KMS-11 (cell line): ENCODE results near the gene LRRK1.
A peak's percentile ranks its signal among the peaks of the same experiment; 100 is the strongest.

Source experiments
- H2AFZ ChIP-seq: fragments of 200-600 bp; sonication (generic); 2 replicates; pipeline ENCODE4 v1.6.1; 2016; ENCODE audit warnings: antibody characterized with exemption, mixed run types, low read depth
- H3K27ac ChIP-seq: fragments of 200-600 bp; sonication (generic); 2 replicates; pipeline ENCODE4 v1.6.1; 2016; ENCODE audit warnings: mild to moderate bottlenecking, mixed run types
- H3K27me3 ChIP-seq: fragments of 200-600 bp; sonication (generic); 2 replicates; pipeline ENCODE4 v1.6.1; 2017; ENCODE audit warnings: mild to moderate bottlenecking, low read depth, mixed run types, moderate library complexity; ENCODE audit not compliant: insufficient read depth
- H3K36me3 ChIP-seq: fragments of 200-600 bp; sonication (generic); 2 replicates; pipeline ENCODE4 v1.6.1; 2017; ENCODE audit warnings: mild to moderate bottlenecking, mixed run types; ENCODE audit not compliant: insufficient read depth
- H3K4me1 ChIP-seq: fragments of 200-600 bp; sonication (generic); 2 replicates; pipeline ENCODE4 v1.6.1; 2016; ENCODE audit warnings: mild to moderate bottlenecking, low read depth, mixed run types; ENCODE audit not compliant: poor library complexity, severe bottlenecking
- H3K4me2 ChIP-seq: fragments of 200-600 bp; sonication (generic); 2 replicates; pipeline ENCODE4 v1.7.0; 2016; ENCODE audit warnings: mild to moderate bottlenecking, mixed run types
- H3K4me3 ChIP-seq: fragments of 200-600 bp; sonication (generic); IDR thresholded peaks from 2 replicates; pipeline ENCODE4 v1.6.1; 2017; ENCODE audit warnings: low read depth, low read length, mixed read lengths; ENCODE audit not compliant: insufficient read depth
- H3K79me2 ChIP-seq: fragments of 200-600 bp; sonication (generic); 2 replicates; pipeline ENCODE4 v1.6.1; 2016; ENCODE audit warnings: low read depth, mixed run types; ENCODE audit not compliant: insufficient read depth
- H3K9ac ChIP-seq: fragments of 200-600 bp; sonication (generic); 2 replicates; pipeline ENCODE4 v1.6.1; 2016; ENCODE audit warnings: mild to moderate bottlenecking, mixed run types
- H4K20me1 ChIP-seq: fragments of 200-600 bp; sonication (generic); 2 replicates; pipeline ENCODE4 v1.6.1; 2016; ENCODE audit warnings: mild to moderate bottlenecking, mixed run types; ENCODE audit not compliant: insufficient read depth
- TF ChIP-seq, protein P1 (sequence below): fragments of 200-600 bp; sonication (generic); conservative IDR thresholded peaks from 2 replicates; pipeline ENCODE4 v1.6.1; 2017; ENCODE audit warnings: low read depth, mild to moderate bottlenecking, antibody characterized with exemption, low read length, moderate library complexity, mixed read lengths

The LRRK1 gene

DNA sequence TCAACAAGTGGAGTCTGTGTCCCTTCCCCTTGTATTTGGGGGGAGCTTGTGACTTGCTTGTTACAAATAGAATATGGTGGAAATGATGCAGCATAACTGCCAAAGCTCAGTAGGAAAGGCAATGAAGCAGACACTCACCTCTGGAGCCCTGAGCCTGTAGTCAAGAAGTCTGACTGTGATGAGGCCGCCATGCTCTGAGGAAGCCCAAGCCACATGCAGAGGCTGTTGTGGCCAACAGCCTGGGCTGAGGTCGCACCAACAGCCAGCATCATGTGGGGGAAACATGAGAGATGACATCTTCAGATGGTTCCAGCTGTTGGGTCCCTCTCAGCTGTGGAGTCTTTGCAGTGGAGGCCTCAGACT is 171.3 kb downstream of the LRRK1 start:
- H3K4me3 ChIP-seq = no peak overlapping the region
- H2AFZ ChIP-seq = peak overlapping the region; percentile 51; the same call in 1 of the 2 replicates
- peak overlapping the region; percentile 86 for H3K27ac ChIP-seq
- H4K20me1 ChIP-seq = no peaks in the 10 kb centered on the region
- H3K9ac ChIP-seq = peak overlapping the region; percentile 41; the same call in 1 of the 2 replicates
- peak overlapping the region; percentile 81; the same call in 1 of the 2 replicates for H3K4me2 ChIP-seq
- TF ChIP-seq, protein P1, sequence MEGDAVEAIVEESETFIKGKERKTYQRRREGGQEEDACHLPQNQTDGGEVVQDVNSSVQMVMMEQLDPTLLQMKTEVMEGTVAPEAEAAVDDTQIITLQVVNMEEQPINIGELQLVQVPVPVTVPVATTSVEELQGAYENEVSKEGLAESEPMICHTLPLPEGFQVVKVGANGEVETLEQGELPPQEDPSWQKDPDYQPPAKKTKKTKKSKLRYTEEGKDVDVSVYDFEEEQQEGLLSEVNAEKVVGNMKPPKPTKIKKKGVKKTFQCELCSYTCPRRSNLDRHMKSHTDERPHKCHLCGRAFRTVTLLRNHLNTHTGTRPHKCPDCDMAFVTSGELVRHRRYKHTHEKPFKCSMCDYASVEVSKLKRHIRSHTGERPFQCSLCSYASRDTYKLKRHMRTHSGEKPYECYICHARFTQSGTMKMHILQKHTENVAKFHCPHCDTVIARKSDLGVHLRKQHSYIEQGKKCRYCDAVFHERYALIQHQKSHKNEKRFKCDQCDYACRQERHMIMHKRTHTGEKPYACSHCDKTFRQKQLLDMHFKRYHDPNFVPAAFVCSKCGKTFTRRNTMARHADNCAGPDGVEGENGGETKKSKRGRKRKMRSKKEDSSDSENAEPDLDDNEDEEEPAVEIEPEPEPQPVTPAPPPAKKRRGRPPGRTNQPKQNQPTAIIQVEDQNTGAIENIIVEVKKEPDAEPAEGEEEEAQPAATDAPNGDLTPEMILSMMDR = no peak
- no peaks in the 10 kb centered on the region for H3K27me3 ChIP-seq
- H3K79me2 ChIP-seq = no peaks in the 10 kb centered on the region
- peaks cover 31% of the 10 kb centered on the region for H3K4me1 ChIP-seq
- H3K36me3 ChIP-seq = no peaks in the 10 kb centered on the region

- no peak overlapping the region for H3K4me2 ChIP-seq
- H3K4me1 ChIP-seq = peaks cover 31% of the 10 kb centered on the region
- no peaks in the 10 kb centered on the region for H3K36me3 ChIP-seq
- H3K27ac ChIP-seq = peak overlapping the region; percentile 86; the same call in 1 of the 2 replicates
- H3K79me2 ChIP-seq = no peaks in the 10 kb centered on the region
- no peaks in the 10 kb centered on the region for H3K27me3 ChIP-seq
- TF ChIP-seq, protein P1 = no peak
- no peak overlapping the region for H3K4me3 ChIP-seq
- no peak overlapping the region for H3K9ac ChIP-seq
- no peaks in the 10 kb centered on the region for H4K20me1 ChIP-seq
- H2AFZ ChIP-seq = no peak overlapping the region
Measured at GRCh38 chr15:101091080-101092017, 172.2 kb downstream of the LRRK1 start.

DNA sequence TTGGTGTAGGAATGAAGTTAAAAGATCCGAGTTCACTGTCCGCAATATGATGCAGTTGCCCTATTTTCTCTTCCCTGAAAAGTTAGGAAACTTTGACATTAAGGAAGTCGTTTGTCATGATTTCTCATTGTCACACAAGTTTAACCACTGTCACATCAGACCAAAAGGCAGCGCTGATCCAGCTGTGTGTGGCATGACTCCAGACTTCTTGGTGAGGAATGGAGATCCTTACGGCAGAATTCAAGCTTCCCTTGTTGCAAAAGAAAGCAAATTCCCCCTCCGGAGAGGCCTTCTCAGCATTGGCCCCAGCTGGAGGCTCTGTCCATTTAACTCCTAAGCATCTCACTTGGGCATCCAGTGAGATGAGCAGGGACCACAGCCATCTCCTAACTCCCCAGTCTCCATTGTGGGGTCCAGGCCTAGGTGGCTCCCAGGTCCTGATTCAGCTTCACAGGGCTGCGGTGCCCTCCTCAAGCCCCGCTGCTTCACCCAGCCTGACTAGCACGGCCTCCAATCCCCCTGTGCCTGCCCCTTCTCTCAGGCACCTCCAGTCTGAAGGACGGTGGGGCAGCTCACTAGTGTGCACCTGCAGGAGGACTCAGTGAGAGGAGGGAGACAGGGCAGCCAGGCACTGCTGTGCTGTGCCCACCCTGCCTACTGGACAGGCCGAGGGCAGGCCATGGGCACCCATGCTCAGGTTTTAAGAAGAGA is 173.2 kb downstream of the LRRK1 start:
- H3K27ac ChIP-seq = no peak overlapping the region

DNA sequence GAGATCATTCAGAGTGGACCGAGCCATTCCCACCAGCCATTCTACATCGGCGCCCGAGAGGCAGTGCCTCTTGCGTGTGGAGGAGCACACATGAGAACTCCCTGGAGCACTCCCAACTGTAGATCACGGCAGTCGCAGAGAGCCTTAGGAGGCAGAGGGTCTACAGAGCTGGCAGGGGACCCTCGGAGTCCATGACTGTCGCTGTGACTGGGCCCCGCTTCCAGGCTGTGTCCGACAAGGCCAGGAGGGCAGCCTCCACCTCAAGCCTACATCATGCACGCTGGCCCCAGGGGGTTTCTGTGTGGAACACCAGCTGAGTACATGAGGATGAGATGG is 173.7 kb downstream of the LRRK1 start:
- Histone ChIP-seq H3K27ac (no peak overlapping the region), H3K79me2 (no peaks in the 10 kb centered on the region), H2AFZ (no peak overlapping the region), H3K27me3 (no peaks in the 10 kb centered on the region), H4K20me1 (no peaks in the 10 kb centered on the region), H3K4me3 (no peak overlapping the region), H3K9ac (no peak overlapping the region), H3K4me1 (peaks cover 31% of the 10 kb centered on the region), H3K36me3 (no peaks in the 10 kb centered on the region), H3K4me2 (no peak overlapping the region)
- TF ChIP-seq, protein P1 = no peak

More for the DNA sequence above, 173.2 kb downstream of the LRRK1 start:
- H3K79me2 ChIP-seq = no peaks in the 10 kb centered on the region
- TF ChIP-seq, protein P1 = no peak
- no peak overlapping the region for H2AFZ ChIP-seq
- no peaks in the 10 kb centered on the region for H4K20me1 ChIP-seq
- H3K4me2 ChIP-seq = no peak overlapping the region
- peaks cover 31% of the 10 kb centered on the region for H3K4me1 ChIP-seq
- no peaks in the 10 kb centered on the region for H3K36me3 ChIP-seq
- no peaks in the 10 kb centered on the region for H3K27me3 ChIP-seq
- no peak overlapping the region for H3K9ac ChIP-seq
- no peak overlapping the region for H3K4me3 ChIP-seq
